ENCODE data around the gene SLC16A3. TPM values are rescaled to one million over a fixed set of nuclear protein-coding genes. Genes with fewer than 3 reads are reported as not detected.
A peak's percentile ranks its signal among the peaks of the same experiment; 100 is the strongest.

SLC16A3 gene
- total and polyA plus RNA-seq, 10 of the 15 experiments (the other 5 are each of a cell fraction or from before 2014, with no cell fraction given): 0.10 to 46.5 (median 8.0) TPM

- Histone ChIP-seq H3K27me3 (replicated peaks in 1 of 2; ENCODE audit: control insufficient read depth in 2 of 2, insufficient read depth in 2 of 2, low read length in 1 of 2) (no peaks in the 10 kb centered on the region), H3K9me3 (replicated peaks; ENCODE audit: control insufficient read depth, insufficient read depth, low read length) (no peaks in the 10 kb centered on the region), H3K9ac (ENCODE audit: control insufficient read depth, insufficient read depth, low read length) (peak overlapping the region; percentile 85), H3K4me1 (ENCODE audit: control insufficient read depth, insufficient read depth, low read length) (peaks cover 37% of the 10 kb centered on the region), H3K79me2 (ENCODE audit: control insufficient read depth, insufficient read depth, low read length) (peaks cover 73% of the 10 kb centered on the region), H4K20me1 (ENCODE audit: control insufficient read depth, insufficient read depth) (no peaks in the 10 kb centered on the region), H3K27ac (ENCODE audit: control insufficient read depth, insufficient read depth) (peak overlapping the region; percentile 73; the same call in 1 of the 2 replicates), H3K4me2 (ENCODE audit: control insufficient read depth, insufficient read depth) (peak overlapping the region; percentile 79), H2AFZ (ENCODE audit: control insufficient read depth, low read depth, low read length) (no peak overlapping the region), H3K4me3 (peak overlapping the region; percentile 99), H3K36me3 (ENCODE audit: control insufficient read depth in 2 of 2, insufficient read depth in 2 of 2, low read length in 1 of 2) (peaks cover 0 to 3% of the 10 kb centered on the region in 2 experiments; a peak in 3 of 4 replicates)
- RAD21 ChIA-PET (ENCODE audit: unreplicated experiment): no interaction called here
- peak; percentile 78 for ATAC-seq
- no TSS peak for BruUV-seq (replicated peaks)
- in situ Hi-C loops (cut with MboI): no loop called here
- FAIRE-seq: no peak
- SMC1A ChIA-PET (ENCODE audit: uncharacterized antibody, unreplicated experiment): interaction anchor here (1.1 kb wide), 1 partner anchor 25 kb away, joined by 8 read pairs; no protein-coding TSS in a partner anchor
- POLR2A ChIA-PET: interaction anchor here (1.1 to 3.9 kb wide), 5 partner anchors 13 to 66 kb away, joined by 3 to 17 read pairs (median 5); partner anchors contain the start of gene CCDC57
- CTCF ChIA-PET: interaction anchor here (2.0 kb wide), 1 partner anchor 25 kb away, joined by 8 read pairs; no protein-coding TSS in a partner anchor
- DNase-seq (ENCODE audit: low read depth, low spot score): no peak
- intact Hi-C loops (cut with micrococcal nuclease; ENCODE audit: unreplicated experiment): loop anchor here (5.0 kb wide), 1 partner anchor 182 kb away; no protein-coding TSS in a partner anchor
- 3% methylated on average over 31 of the region's 76 CpGs for WGBS (ENCODE audit: insufficient coverage, insufficient replicate concordance, low lambda C conversion rate, missing lambda C conversion rate)
- TF ChIP-seq POU2F2 (IDR thresholded peaks at IDR 0.05; ENCODE audit: borderline replicate concordance, low read depth, low read length) (peak; percentile 57; the same call in 1 of the 3 replicates), SRF (IDR thresholded peaks at IDR 0.05; ENCODE audit: low read depth in 2 of 2, low read length in 2 of 2) (peak in 1 of 2 experiments; percentile 85; a peak in 2 of 4 replicates), FOXK2 (IDR thresholded peaks at IDR 0.05) (no peak), BMI1 (IDR thresholded peaks at IDR 0.05; ENCODE audit: borderline replicate concordance) (no peak), E4F1 (IDR thresholded peaks at IDR 0.05; ENCODE audit: borderline replicate concordance, partially characterized antibody) (no peak), FOXM1 (IDR thresholded peaks at IDR 0.05; ENCODE audit: low read depth, low read length) (no peak), GATAD2B (conservative IDR thresholded peaks at IDR 0.05; ENCODE audit: low read depth) (peak; percentile 70), NR2C1 (IDR thresholded peaks at IDR 0.05) (peak; percentile 29; the same call in 1 of the 2 replicates), DPF2 (IDR thresholded peaks at IDR 0.05) (peak; percentile 73), MXI1 (IDR thresholded peaks at IDR 0.05; ENCODE audit: low read depth, low read length) (0 out of 2 replicates have a peak, but pooled peaks have one; percentile 11), STAT3 (IDR thresholded peaks at IDR 0.05; ENCODE audit: low read depth, low read length) (no peak), BHLHE40 (IDR thresholded peaks at IDR 0.05; ENCODE audit: borderline replicate concordance in 1 of 2, low read depth in 2 of 2, low read length in 1 of 2) (peak; percentile 7 to 77; a peak in 3 of 4 replicates), MAX (IDR thresholded peaks at IDR 0.05; ENCODE audit: low read depth, low read length) (peak; percentile 38; the same call in 1 of the 2 replicates), SPI1 (IDR thresholded peaks at IDR 0.05; ENCODE audit: borderline replicate concordance, insufficient read depth, low read depth, low read length) (no peak), RAD51 (IDR thresholded peaks at IDR 0.05) (no peak), PAX5 (IDR thresholded peaks at IDR 0.05; ENCODE audit: borderline replicate concordance, low read depth, low read length) (no peak; the same call in 1 of the 2 replicates), ZNF217 (IDR thresholded peaks at IDR 0.05) (no peak), ZZZ3 (IDR thresholded peaks at IDR 0.05; ENCODE audit: control insufficient read depth, insufficient read length, low read depth) (no peak), SMARCA5 (IDR thresholded peaks at IDR 0.05) (peak; percentile 78), IKZF1 (conservative IDR thresholded peaks at IDR 0.05) (peak; percentile 46; the same call in 1 of the 2 replicates), POLR2A (IDR thresholded peaks at IDR 0.05; ENCODE audit: low read depth, low read length) (peak; percentile 39; the same call in 1 of the 2 replicates), ZNF274 (IDR thresholded peaks at IDR 0.05; ENCODE audit: insufficient read depth, insufficient read length) (no peak), YY1 (IDR thresholded peaks at IDR 0.05; ENCODE audit: low read depth, low read length) (peak; percentile 89), NR2F1 (conservative IDR thresholded peaks at IDR 0.05) (peak; percentile 87)
These were observed 1.9 kb downstream of the SLC16A3 start for GRCh38 chr17:82230609-82231311.
